WI38 (cell line): ENCODE results near the gene THUMPD2.
"Not testable (repeated sequence)": the region's sequence is repeated elsewhere in the genome, so short reads cannot be mapped to it uniquely, and the experiment has no call there.

Source experiments
- H3K4me3 ChIP-seq: 2 replicates; pipeline ENCODE4 v1.5.1; 2011; ENCODE audit warnings: low read depth, mild to moderate bottlenecking, control low read depth, low read length
- CTCF ChIP-seq: IDR thresholded peaks from 2 replicates; pipeline ENCODE4 v1.5.1; 2012; ENCODE audit warnings: low read depth, mild to moderate bottlenecking, control low read depth, low read length

Gene THUMPD2

DNA sequence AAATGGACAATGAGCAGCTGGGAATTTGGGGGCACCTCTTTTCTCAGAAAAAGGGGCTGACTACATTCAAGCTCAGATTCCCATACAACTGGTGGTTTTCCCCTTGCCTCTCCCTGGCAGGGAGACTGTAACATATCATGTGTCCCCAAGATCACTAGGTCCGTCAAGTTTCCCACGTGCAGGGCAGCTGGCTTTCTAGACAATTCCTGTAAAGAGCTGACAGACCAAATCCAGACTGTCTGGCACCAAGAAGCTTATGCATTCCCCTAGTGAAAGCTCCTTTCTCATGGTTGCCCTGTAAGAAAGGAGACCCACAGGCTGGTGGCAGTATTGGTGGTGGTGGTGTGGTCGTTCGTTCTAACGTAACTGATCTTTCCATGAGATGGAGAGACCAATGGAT is 48.8 kb downstream of the THUMPD2 start:
- H3K4me3 ChIP-seq, result no peak overlapping the region

DNA sequence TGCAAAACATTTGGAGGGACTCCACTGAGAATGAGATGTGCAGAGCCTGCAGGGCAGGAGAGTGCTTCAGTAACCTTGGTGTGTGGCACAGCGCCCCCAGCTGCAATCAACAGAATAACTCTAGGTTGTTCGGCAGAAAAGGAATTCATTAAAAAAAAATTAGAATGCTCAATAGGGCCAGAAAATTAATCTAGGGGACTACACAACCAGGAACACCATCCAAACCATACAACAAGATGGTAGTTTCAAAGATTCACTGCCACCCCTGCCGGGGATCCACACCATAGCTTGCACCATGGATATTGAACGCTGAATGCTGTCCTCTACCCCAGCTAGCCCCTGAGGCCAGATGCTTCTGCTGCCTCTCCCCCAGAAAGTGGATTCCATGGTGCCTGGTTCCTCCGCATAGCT is 50.1 kb downstream of the THUMPD2 start:
- TF ChIP-seq CTCF, result peak; percentile 75
- no peak overlapping the region for H3K4me3 ChIP-seq

More for the DNA sequence above, 48.8 kb downstream of the THUMPD2 start:
- TF ChIP-seq CTCF, result no peak

DNA sequence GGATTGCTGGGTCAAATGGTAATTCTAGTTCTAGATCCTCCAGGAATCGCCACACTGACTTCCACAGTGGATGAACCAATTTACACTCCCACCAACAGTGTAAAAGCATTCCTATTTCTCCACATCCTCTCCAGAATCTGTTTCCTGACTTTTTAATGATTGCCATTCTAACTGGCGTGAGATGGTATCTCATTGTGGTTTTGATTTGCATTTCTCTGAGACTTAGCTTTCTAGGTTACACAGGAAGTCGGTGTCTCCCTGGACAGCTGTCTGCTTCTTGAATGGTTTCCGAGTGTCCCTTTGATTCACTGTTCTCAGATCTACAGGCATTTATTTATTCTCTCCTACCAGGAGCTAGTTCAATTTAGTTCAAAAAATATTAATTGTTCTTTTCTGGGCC is 51.0 kb downstream of the THUMPD2 start:
- H3K4me3 ChIP-seq, result not testable (repeated sequence)

GRCh38 chr2:39725401-39725800 is 53.7 kb downstream of the THUMPD2 start:
- TF ChIP-seq CTCF, result no peak
- H3K4me3 ChIP-seq, result no peak overlapping the region

DNA sequence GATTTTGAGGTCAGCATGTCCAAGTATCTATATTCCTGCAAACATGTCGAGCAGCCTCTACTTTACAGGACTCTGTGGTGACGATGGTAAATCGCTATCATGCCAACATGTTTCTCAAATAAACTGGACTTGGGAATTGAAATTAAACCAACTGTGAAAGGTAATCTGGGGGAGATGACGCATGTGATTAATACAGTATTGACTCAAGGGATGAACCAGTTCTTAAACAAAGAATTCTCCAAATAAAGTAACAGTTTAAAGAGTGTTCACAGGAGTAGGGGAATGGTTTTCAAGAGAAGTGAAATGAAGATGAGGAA is 54.3 kb downstream of the THUMPD2 start:
- TF ChIP-seq CTCF, result no peak
- no peak overlapping the region for H3K4me3 ChIP-seq

- H3K4me3 ChIP-seq, result no peak overlapping the region
- no peak for TF ChIP-seq CTCF
Observed at GRCh38 chr2:39723946-39724827, 54.9 kb downstream of the THUMPD2 start.

GRCh38 chr2:39723497-39723896 is 55.6 kb downstream of the THUMPD2 start:
- H3K4me3 ChIP-seq, result no peak overlapping the region
- TF ChIP-seq CTCF, result no peak

- H3K4me3 ChIP-seq, result no peak overlapping the region
- no peak for TF ChIP-seq CTCF
Observed at GRCh38 chr2:39720970-39721369, 58.1 kb downstream of the THUMPD2 start.
